ENCODE measurements around the gene ABCA7.
A peak's percentile ranks its signal among the peaks of the same experiment; 100 is the strongest.
"Not testable (repeated sequence)": the region's sequence is repeated elsewhere in the genome, so short reads cannot be mapped to it uniquely, and the experiment has no call there.

The ABCA7 gene

GRCh38 chr19:1017115-1017905, 22.6 kb upstream of the ABCA7 start:
- no peak for DNase-seq

- DNase-seq = no peak
Observed at GRCh38 chr19:1017906-1018305, 22.0 kb upstream of the ABCA7 start.

GRCh38 chr19:1018393-1018792, 21.5 kb upstream of the ABCA7 start:
- DNase-seq = no peak

- no peak for DNase-seq
Observed at GRCh38 chr19:1018932-1019615, 20.8 kb upstream of the ABCA7 start.

GRCh38 chr19:1019616-1019961, 20.3 kb upstream of the ABCA7 start:
- DNase-seq = no peak

GRCh38 chr19:1019980-1020867, 19.7 kb upstream of the ABCA7 start:
- no peak for DNase-seq

- DNase-seq = peak; percentile 98
Observed at GRCh38 chr19:1020868-1021425, 19.0 kb upstream of the ABCA7 start, which contains the start of gene TMEM259. TSS of gene TMEM259 (minus strand) at chr19:1021123. CDS start at chr19:1020996, 127 bp downstream.

GRCh38 chr19:1023883-1024188, 16.1 kb upstream of the ABCA7 start:
- not testable (repeated sequence) for DNase-seq

GRCh38 chr19:1025080-1025479, 14.8 kb upstream of the ABCA7 start:
- not testable (repeated sequence) for DNase-seq

GRCh38 chr19:1025960-1026782, 13.7 kb upstream of the ABCA7 start, which contains the start of gene CNN2:
TSS of gene CNN2 (plus strand) at chr19:1026608. CDS start at chr19:1026662, 54 bp downstream.
- DNase-seq = peak; percentile 63

- DNase-seq = no peak
Observed at GRCh38 chr19:1026783-1027649, 12.9 kb upstream of the ABCA7 start.

GRCh38 chr19:1027650-1028061, 12.3 kb upstream of the ABCA7 start:
- DNase-seq = no peak

GRCh38 chr19:1028062-1028926, 11.6 kb upstream of the ABCA7 start:
- peak; percentile 74 for DNase-seq

GRCh38 chr19:1032264-1032867, 7.5 kb upstream of the ABCA7 start:
- DNase-seq = no peak

- DNase-seq = no peak
Observed at GRCh38 chr19:1035998-1036621, 3.8 kb upstream of the ABCA7 start.

- DNase-seq = no peak
Observed at GRCh38 chr19:1037621-1038064, 2.3 kb upstream of the ABCA7 start.

GRCh38 chr19:1038978-1039645, 795 bp upstream of the ABCA7 start:
- no peak for DNase-seq

- peak; percentile 94 for DNase-seq
Observed at GRCh38 chr19:1040476-1041271, 767 bp downstream of the ABCA7 start.

All from CD4-positive, alpha-beta T cell treated with Interleukin-21 for 1 hour (primary cell).